Activated T-helper 1 cell treated with anti-CD3 and anti-CD28 coated beads, Interleukin-12 subunit alpha, Interleukin-12 subunit beta, Interleukin-2, Interleukin-4 antibody, amounts not matched to agents 30 ng/mL and 10 ng/mL and 1 ng/mL, durations not matched to agents 14 hours and 24 hours and 36 hours (primary cell): ENCODE data around the gene USP20. TPM values are rescaled to one million over a fixed set of nuclear protein-coding genes. Genes with fewer than 3 reads are reported as not detected.
"Not testable (repeated sequence)": the region's sequence is repeated elsewhere in the genome, so short reads cannot be mapped to it uniquely, and the experiment has no call there.

Experiments used
- DNase-seq: peaks from one replicate; pipeline ENCODE4 v3.0.0; 2021; ENCODE audit warnings: low spot score
- H3K27ac Mint-ChIP-seq: one replicate; pipeline ENCODE4 v1.8.0; 2021; ENCODE audit warnings: mild to moderate bottlenecking, mixed read lengths
- H3K27me3 Mint-ChIP-seq: one replicate; pipeline ENCODE4 v1.8.0; 2022; ENCODE audit warnings: mild to moderate bottlenecking, moderate library complexity, mixed read lengths; ENCODE audit not compliant: insufficient read depth
- H3K36me3 Mint-ChIP-seq: one replicate; pipeline ENCODE4 v1.8.0; 2021; ENCODE audit warnings: low read depth, mixed read lengths
- H3K4me1 Mint-ChIP-seq: one replicate; pipeline ENCODE4 v1.8.0; 2021; ENCODE audit warnings: low read depth, mixed read lengths
- H3K4me3 Mint-ChIP-seq: one replicate; pipeline ENCODE4 v1.8.0; 2021; ENCODE audit warnings: mild to moderate bottlenecking, moderate library complexity, mixed read lengths
- H3K9me3 Mint-ChIP-seq: one replicate; pipeline ENCODE4 v1.8.0; 2021; ENCODE audit warnings: mixed read lengths
- intact Hi-C: fragments of 100-400 bp; cut with micrococcal nuclease; formaldehyde crosslinking; loops from one replicate; pipeline ENCODE4 v1.15.1; 2024
- total RNA-seq: library from RNA; stranded (reverse); gene quantifications from 2 replicates; pipeline ENCODE4 v1.2.3, GENCODE V29; 2022

The USP20 gene
- 47.9 and 50.2 TPM in 2 replicates for total RNA-seq

- Mint-ChIP-seq H3K4me1 (peaks cover 51% of the 10 kb centered on the region), H3K27me3 (no peaks in the 10 kb centered on the region), H3K27ac (peak within 1 kb of the TSS; percentile 99), H3K9me3 (no peaks in the 10 kb centered on the region), H3K36me3 (peaks cover 33% of the 10 kb centered on the region), H3K4me3 (peak within 1 kb of the TSS; percentile 97)
- intact Hi-C loops, result loop anchor here (1.0 to 5.0 kb wide), 9 partner anchors 11 to 407 kb away; partner anchors contain the start of genes ASB6, FNBP1, TOR1A and TOR1B
- DNase-seq, result peak; percentile 98
These were observed at the start of gene USP20, which contains the start of gene C9orf78 for GRCh38 chr9:129835128-129835859. Gene USP20 (plus strand): TSS chr9:129835458. CDS start chr9:129852556, 17,098 bp downstream. Gene C9orf78 (minus strand): TSS chr9:129835275. CDS start chr9:129835221, 54 bp downstream.

- Mint-ChIP-seq H3K4me3 (no peak overlapping the region), H3K9me3 (no peaks in the 10 kb centered on the region), H3K36me3 (no peaks in the 10 kb centered on the region), H3K27me3 (peaks cover 15% of the 10 kb centered on the region), H3K4me1 (peaks cover 16% of the 10 kb centered on the region), H3K27ac (no peak overlapping the region)
- intact Hi-C loops, result no loop called here
- no peak for DNase-seq
These were observed 49.4 kb upstream of the USP20 start for GRCh38 chr9:129785866-129786265.

- H3K36me3 Mint-ChIP-seq, result no peaks in the 10 kb centered on the region
- H3K27ac Mint-ChIP-seq, result no peak overlapping the region
- no peaks in the 10 kb centered on the region for H3K9me3 Mint-ChIP-seq
- intact Hi-C loops, result no loop called here
- H3K4me1 Mint-ChIP-seq, result peaks cover 16% of the 10 kb centered on the region
- peaks cover 15% of the 10 kb centered on the region for H3K27me3 Mint-ChIP-seq
- no peak for DNase-seq
- no peak overlapping the region for H3K4me3 Mint-ChIP-seq
These were observed 48.8 kb upstream of the USP20 start for GRCh38 chr9:129786481-129786880.

- no peak overlapping the region for H3K27ac Mint-ChIP-seq
- no peaks in the 10 kb centered on the region for H3K9me3 Mint-ChIP-seq
- intact Hi-C loops, result no loop called here
- H3K4me3 Mint-ChIP-seq, result no peak overlapping the region
- H3K27me3 Mint-ChIP-seq, result peaks cover 10% of the 10 kb centered on the region
- H3K4me1 Mint-ChIP-seq, result peaks cover 11% of the 10 kb centered on the region
- no peaks in the 10 kb centered on the region for H3K36me3 Mint-ChIP-seq
- DNase-seq, result no peak
These were observed 40.7 kb upstream of the USP20 start for GRCh38 chr9:129794549-129794948.

- H3K27ac Mint-ChIP-seq, H3K4me3 Mint-ChIP-seq, H3K27me3 Mint-ChIP-seq, H3K9me3 Mint-ChIP-seq, H3K4me1 Mint-ChIP-seq, DNase-seq, intact Hi-C loops, H3K36me3 Mint-ChIP-seq: not testable (repeated sequence)
These were observed 39.2 kb upstream of the USP20 start for GRCh38 chr9:129796029-129796428.

- Mint-ChIP-seq H3K9me3 (no peaks in the 10 kb centered on the region), H3K27ac (no peak overlapping the region), H3K4me3 (no peak overlapping the region), H3K27me3 (peaks cover 6% of the 10 kb centered on the region), H3K4me1 (peaks cover 9% of the 10 kb centered on the region), H3K36me3 (peaks cover 2% of the 10 kb centered on the region)
- DNase-seq, result no peak
- intact Hi-C loops, result no loop called here
These were observed 36.3 kb upstream of the USP20 start for GRCh38 chr9:129798973-129799372.

- no peak overlapping the region for H3K27ac Mint-ChIP-seq
- intact Hi-C loops, result loop anchor here (5.0 kb wide), 2 partner anchors 664 to 1429 kb away; partner anchors contain the start of gene URM1
- DNase-seq, result no peak
- H3K4me1 Mint-ChIP-seq, result peaks cover 24% of the 10 kb centered on the region
- no peaks in the 10 kb centered on the region for H3K27me3 Mint-ChIP-seq
- peaks cover 16% of the 10 kb centered on the region for H3K36me3 Mint-ChIP-seq
- peak overlapping the region; percentile 29 for H3K4me3 Mint-ChIP-seq
- no peaks in the 10 kb centered on the region for H3K9me3 Mint-ChIP-seq
These were observed 33.8 kb upstream of the USP20 start for GRCh38 chr9:129801504-129801903.

GRCh38 chr9:129802833-129803675 is 32.2 kb upstream of the USP20 start, which contains the start of gene TOR1B:
Gene TOR1B (plus strand): TSS chr9:129803184. CDS start chr9:129803213, 29 bp downstream.
- Mint-ChIP-seq H3K36me3 (peaks cover 26% of the 10 kb centered on the region), H3K27me3 (no peaks in the 10 kb centered on the region), H3K4me1 (peaks cover 31% of the 10 kb centered on the region), H3K4me3 (peak within 1 kb of the TSS; percentile 90), H3K9me3 (no peaks in the 10 kb centered on the region), H3K27ac (peak within 1 kb of the TSS; percentile 90)
- peak; percentile 94 for DNase-seq
- intact Hi-C loops, result loop anchor here (1.0 to 5.0 kb wide), 5 partner anchors 21 to 1431 kb away; partner anchors contain the start of genes C9orf78, TOR1A, URM1 and USP20

GRCh38 chr9:129803676-129804060 is 31.6 kb upstream of the USP20 start:
- no peaks in the 10 kb centered on the region for H3K27me3 Mint-ChIP-seq

GRCh38 chr9:129806061-129806460 is 29.2 kb upstream of the USP20 start:
- Mint-ChIP-seq H3K4me3 (no peak overlapping the region), H3K27ac (no peak overlapping the region), H3K4me1 (peaks cover 34% of the 10 kb centered on the region), H3K27me3 (no peaks in the 10 kb centered on the region), H3K9me3 (no peaks in the 10 kb centered on the region), H3K36me3 (peaks cover 47% of the 10 kb centered on the region)
- intact Hi-C loops, result no loop called here
- DNase-seq, result no peak

More at GRCh38 chr9:129803676-129804060, 31.6 kb upstream of the USP20 start:
- intact Hi-C loops, result loop anchor here (1.0 to 5.0 kb wide), 5 partner anchors 21 to 1431 kb away; partner anchors contain the start of genes C9orf78, TOR1A, URM1 and USP20
- no peak for DNase-seq
- H3K27ac Mint-ChIP-seq, result peak overlapping the region; percentile 68
- H3K4me3 Mint-ChIP-seq, result peak overlapping the region; percentile 90
- peaks cover 29% of the 10 kb centered on the region for H3K36me3 Mint-ChIP-seq
- no peaks in the 10 kb centered on the region for H3K9me3 Mint-ChIP-seq
- H3K4me1 Mint-ChIP-seq, result peaks cover 31% of the 10 kb centered on the region

- H3K36me3 Mint-ChIP-seq, result peaks cover 55% of the 10 kb centered on the region
- H3K4me3 Mint-ChIP-seq, result no peak overlapping the region
- no peak for DNase-seq
- intact Hi-C loops, result no loop called here
- H3K27ac Mint-ChIP-seq, result no peak overlapping the region
- no peaks in the 10 kb centered on the region for H3K9me3 Mint-ChIP-seq
- peaks cover 28% of the 10 kb centered on the region for H3K4me1 Mint-ChIP-seq
- H3K27me3 Mint-ChIP-seq, result no peaks in the 10 kb centered on the region
These were observed 25.9 kb upstream of the USP20 start for GRCh38 chr9:129809346-129809745.

- no peaks in the 10 kb centered on the region for H3K27me3 Mint-ChIP-seq
- intact Hi-C loops, result no loop called here
- DNase-seq, result no peak
- no peaks in the 10 kb centered on the region for H3K9me3 Mint-ChIP-seq
- H3K36me3 Mint-ChIP-seq, result peaks cover 62% of the 10 kb centered on the region
- no peak overlapping the region for H3K27ac Mint-ChIP-seq
- H3K4me1 Mint-ChIP-seq, result peaks cover 28% of the 10 kb centered on the region
- H3K4me3 Mint-ChIP-seq, result no peak overlapping the region
These were observed 25.1 kb upstream of the USP20 start for GRCh38 chr9:129810116-129810515.
